HT-29 (cell line): ENCODE data around the gene RAB3B. TPM values are rescaled to one million over a fixed set of nuclear protein-coding genes. Genes with fewer than 3 reads are reported as not detected.
"Not testable (repeated sequence)": the region's sequence is repeated elsewhere in the genome, so short reads cannot be mapped to it uniquely, and the experiment has no call there.

Experiments
- DNase-seq: peaks from one replicate; pipeline ENCODE4 v3.0.0-alpha.2; 2015; ENCODE audit warnings: low spot score
- total RNA-seq: library from RNA; depleted of rRNA; stranded (reverse); fragments of >200 nt; shearing (Covaris generic); gene quantifications from 2 replicates; pipeline ENCODE4 v1.2.3, GENCODE V29; 2014

RAB3B gene
- total RNA-seq, 1 experiment from 2014 or later: 0.20 TPM

GRCh38 chr1:51989582-51990477 is 670 bp downstream of the RAB3B start:
- no peak for DNase-seq

GRCh38 chr1:51988254-51988653 is 2.2 kb downstream of the RAB3B start:
- no peak for DNase-seq

- no peak for DNase-seq
Measured at GRCh38 chr1:51986718-51987117, 3.8 kb downstream of the RAB3B start.

GRCh38 chr1:51982161-51982560 is 8.3 kb downstream of the RAB3B start:
- DNase-seq: no peak

- DNase-seq: no peak
Measured at GRCh38 chr1:51981555-51981954, 8.9 kb downstream of the RAB3B start.

- no peak for DNase-seq
Measured at GRCh38 chr1:51978099-51978498, 12.4 kb downstream of the RAB3B start.

GRCh38 chr1:51976846-51977602 is 13.5 kb downstream of the RAB3B start:
- peak; percentile 44 for DNase-seq

- no peak for DNase-seq
Measured at GRCh38 chr1:51973587-51974474, 16.7 kb downstream of the RAB3B start.

- no peak for DNase-seq
Measured at GRCh38 chr1:51969038-51969705, 21.3 kb downstream of the RAB3B start.

GRCh38 chr1:51968632-51969031 is 21.9 kb downstream of the RAB3B start:
- DNase-seq: no peak

- DNase-seq: not testable (repeated sequence)
Measured at GRCh38 chr1:51967213-51967791, 23.2 kb downstream of the RAB3B start.

GRCh38 chr1:51966559-51966958 is 23.9 kb downstream of the RAB3B start:
- DNase-seq: no peak

GRCh38 chr1:51964309-51964696 is 26.2 kb downstream of the RAB3B start:
- DNase-seq: no peak

- no peak for DNase-seq
Measured at GRCh38 chr1:51963592-51964308, 26.8 kb downstream of the RAB3B start.

GRCh38 chr1:51962486-51963356 is 27.8 kb downstream of the RAB3B start:
- DNase-seq: no peak

- no peak for DNase-seq
Measured at GRCh38 chr1:51961954-51962353, 28.5 kb downstream of the RAB3B start.

GRCh38 chr1:51961231-51961630 is 29.3 kb downstream of the RAB3B start:
- no peak for DNase-seq

GRCh38 chr1:51960262-51960661 is 30.2 kb downstream of the RAB3B start:
- no peak for DNase-seq

- DNase-seq: no peak
Measured at GRCh38 chr1:51958824-51959223, 31.7 kb downstream of the RAB3B start.
